T-cell (primary cell): Measurements from ENCODE around the gene MEF2A. TPM values are rescaled to one million over a fixed set of nuclear protein-coding genes. Genes with fewer than 3 reads are reported as not detected.

ENCODE experiments used
- ATAC-seq, 4 experiments: fragments of 200-7000 bp in 3 of 4; fragments of 150-1000 bp in 1 of 4; cut with Tn5 transposase; replicated peaks in 1 of 4; 1 replicate in 3 of 4; 2 replicates in 1 of 4; pipeline ENCODE4 v1.10.0; 2021; ENCODE audit warnings: moderate library complexity in 3 of 4, mild to moderate bottlenecking in 2 of 4, moderate number of reproducible peaks in 1 of 4
- CTCF ChIA-PET, 2 donors: fragments of 300-600 bp; sonication (Branson Sonifier 250); formaldehyde crosslinking; loops; one replicate each; lab custom pipeline; 2022; ENCODE audit warnings: antibody characterized with exemption in 2 of 2; lab: Charles Lee
- POLR2A ChIA-PET, 2 donors: fragments of 300-600 bp; sonication (Branson Sonifier 250); formaldehyde crosslinking; loops; one replicate each; lab custom pipeline; 2022; ENCODE audit warnings: antibody characterized with exemption in 2 of 2; lab: Charles Lee
- DNase-seq, 35 experiments: peaks; one replicate each; pipeline versions ENCODE4 v3.0.0 to v3.0.0-alpha.2; 2013 to 2023
- H3K27ac ChIP-seq: one replicate; pipeline ENCODE4 v1.5.1; 2013; ENCODE audit warnings: low read length
- H3K27me3 ChIP-seq, 2 experiments: replicated peaks in 1 of 2; 1 replicate in 1 of 2; 2 replicates in 1 of 2; pipeline versions ENCODE4 v1.6.1 to v1.7.0; 2013; ENCODE audit warnings: low read length in 1 of 2, mixed read lengths in 1 of 2; ENCODE audit not compliant: control insufficient read depth in 2 of 2, insufficient read depth in 2 of 2; ENCODE audit errors: extremely low read depth in 1 of 2
- H3K36me3 ChIP-seq, 2 donors: 1 replicate in 1 of 2; 2 replicates in 1 of 2; pipeline versions ENCODE4 v1.6.1 to v1.7.0; 2013; ENCODE audit warnings: low read length in 1 of 2; ENCODE audit not compliant: control insufficient read depth in 2 of 2, insufficient read depth in 1 of 2; ENCODE audit errors: extremely low read depth in 1 of 2
- H3K4me1 ChIP-seq, 2 experiments: 1 replicate in 1 of 2; 2 replicates in 1 of 2; pipeline versions ENCODE4 v1.6.1 to v1.7.0; 2013; ENCODE audit warnings: low read length in 2 of 2, mixed read lengths in 1 of 2; ENCODE audit not compliant: insufficient read depth in 2 of 2, control insufficient read depth in 1 of 2; ENCODE audit errors: extremely low read depth in 1 of 2
- H3K4me3 ChIP-seq, 2 donors: 1 replicate in 1 of 2; 2 replicates in 1 of 2; pipeline versions ENCODE4 v1.5.1 to v1.7.0; 2013; ENCODE audit warnings: mild to moderate bottlenecking in 2 of 2, low read length in 1 of 2, moderate library complexity in 1 of 2; ENCODE audit not compliant: control insufficient read depth in 1 of 2; ENCODE audit errors: extremely low read depth in 1 of 2
- H3K9me3 ChIP-seq: 2 replicates; pipeline ENCODE4 v1.7.0; 2013
- H3K27ac Mint-ChIP-seq, 2 donors: one replicate each; pipeline ENCODE4 v1.8.0; 2020 to 2021; ENCODE audit warnings: mild to moderate bottlenecking in 2 of 2, mixed read lengths in 2 of 2
- H3K27me3 Mint-ChIP-seq, 2 donors: one replicate each; pipeline ENCODE4 v1.8.0; 2021 to 2022; ENCODE audit warnings: mixed read lengths in 2 of 2
- H3K36me3 Mint-ChIP-seq: one replicate; pipeline ENCODE4 v1.8.0; 2021; ENCODE audit warnings: mixed read lengths
- H3K4me1 Mint-ChIP-seq, 3 donors: one replicate each; pipeline ENCODE4 v1.8.0; 2020 to 2022; ENCODE audit warnings: mixed read lengths in 3 of 3, mild to moderate bottlenecking in 1 of 3
- H3K4me3 Mint-ChIP-seq, 3 donors: one replicate each; pipeline ENCODE4 v1.8.0; 2020 to 2022; ENCODE audit warnings: mild to moderate bottlenecking in 3 of 3, mixed read lengths in 3 of 3, moderate library complexity in 3 of 3
- H3K9me3 Mint-ChIP-seq, 3 donors: one replicate each; pipeline ENCODE4 v1.8.0; 2020 to 2022; ENCODE audit warnings: mixed read lengths in 3 of 3
- WGBS: methylation state at CpG from one replicate; pipeline ENCODE4 v1.1.5; 2013; ENCODE audit warnings: missing lambda C conversion rate; ENCODE audit not compliant: insufficient coverage; 5-methylcytosine and 5-hydroxymethylcytosine counted together
- total RNA-seq, 35 experiments: library from RNA in 6 of 35; stranded (reverse) in 6 of 35; fragments of 120-200 nt in 1 of 35; gene quantifications; one replicate each; pipeline versions ENCODE4 v1.2.1 to v1.2.4 and lab custom pipeline; 2013 to 2026

The MEF2A gene
- total RNA-seq, 5 donors from 2014 or later (not counting 1 experiment from before 2014, with no cell fraction given), result 31.6 to 37.4 (median 33.9) TPM

DNA sequence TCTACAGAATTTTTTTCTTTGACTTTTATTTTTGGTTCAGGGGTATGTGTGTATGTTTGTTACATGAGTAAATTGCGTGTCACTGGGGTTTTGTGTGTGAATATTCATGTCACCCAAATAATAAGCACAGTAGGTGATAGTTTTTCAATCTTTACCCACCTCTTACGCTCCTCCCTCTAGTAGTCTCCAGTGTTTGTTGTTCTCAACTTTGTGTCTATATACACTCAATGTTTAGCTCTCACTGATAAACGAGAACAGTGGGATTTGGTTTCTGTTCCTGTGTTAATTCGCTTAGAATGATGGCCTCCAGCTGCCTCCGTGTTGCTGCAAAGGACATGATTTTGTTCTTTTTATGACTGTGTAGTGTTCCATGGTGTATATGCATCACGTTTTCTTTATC is 54.4 kb downstream of the MEF2A start:
- Mint-ChIP-seq H3K4me3 (no peak overlapping the region), H3K27ac (peak overlapping the region in 1 of 2 donors; percentile 4), H3K9me3 (peaks cover 0 to 10% (median 3%) of the 10 kb centered on the region in 3 donors), H3K4me1 (peaks cover 43 to 58% (median 58%) of the 10 kb centered on the region in 3 donors), H3K27me3 (no peaks in the 10 kb centered on the region), H3K36me3 (peaks cover 26% of the 10 kb centered on the region)
- H3K36me3 ChIP-seq, result no peaks in the 10 kb centered on the region
- ATAC-seq (no peak), DNase-seq (no peak)
- H3K27me3 ChIP-seq, result no peaks in the 10 kb centered on the region
- no peak overlapping the region for H3K27ac ChIP-seq
- H3K4me3 ChIP-seq, result no peak overlapping the region
- POLR2A ChIA-PET, result no interaction called here
- no peaks in the 10 kb centered on the region for H3K9me3 ChIP-seq
- peaks cover 0 to 9% of the 10 kb centered on the region in 2 experiments for H3K4me1 ChIP-seq
- CTCF ChIA-PET, result no interaction called here
- WGBS, result 76% methylated on average over 3 of the region's 6 CpGs

- POLR2A ChIA-PET, result no interaction called here
Measured at GRCh38 chr15:99621767-99622166, 56.0 kb downstream of the MEF2A start.

GRCh38 chr15:99628374-99629001 is 62.7 kb downstream of the MEF2A start:
- H3K27ac Mint-ChIP-seq, result no peak overlapping the region

More at GRCh38 chr15:99621767-99622166, 56.0 kb downstream of the MEF2A start:
- H3K4me1 Mint-ChIP-seq, result peaks cover 53 to 62% (median 59%) of the 10 kb centered on the region in 3 donors
- peaks cover 0 to 21% (median 3%) of the 10 kb centered on the region in 3 donors for H3K9me3 Mint-ChIP-seq
- ATAC-seq (no peak), DNase-seq (no peak)
- CTCF ChIA-PET, result interaction anchor here in 1 of 2 donors (0.6 kb wide), 1 partner anchor 74 kb away, joined by 3 read pairs; no protein-coding TSS in a partner anchor
- no peak overlapping the region for H3K4me3 Mint-ChIP-seq
- no peak overlapping the region for H3K27ac Mint-ChIP-seq
- Histone ChIP-seq H3K4me1 (peaks cover 0 to 9% of the 10 kb centered on the region in 2 experiments), H3K27me3 (no peaks in the 10 kb centered on the region), H3K27ac (no peak overlapping the region), H3K9me3 (no peaks in the 10 kb centered on the region), H3K4me3 (no peak overlapping the region), H3K36me3 (no peaks in the 10 kb centered on the region)
- H3K36me3 Mint-ChIP-seq, result peaks cover 31% of the 10 kb centered on the region
- no peaks in the 10 kb centered on the region for H3K27me3 Mint-ChIP-seq

DNA sequence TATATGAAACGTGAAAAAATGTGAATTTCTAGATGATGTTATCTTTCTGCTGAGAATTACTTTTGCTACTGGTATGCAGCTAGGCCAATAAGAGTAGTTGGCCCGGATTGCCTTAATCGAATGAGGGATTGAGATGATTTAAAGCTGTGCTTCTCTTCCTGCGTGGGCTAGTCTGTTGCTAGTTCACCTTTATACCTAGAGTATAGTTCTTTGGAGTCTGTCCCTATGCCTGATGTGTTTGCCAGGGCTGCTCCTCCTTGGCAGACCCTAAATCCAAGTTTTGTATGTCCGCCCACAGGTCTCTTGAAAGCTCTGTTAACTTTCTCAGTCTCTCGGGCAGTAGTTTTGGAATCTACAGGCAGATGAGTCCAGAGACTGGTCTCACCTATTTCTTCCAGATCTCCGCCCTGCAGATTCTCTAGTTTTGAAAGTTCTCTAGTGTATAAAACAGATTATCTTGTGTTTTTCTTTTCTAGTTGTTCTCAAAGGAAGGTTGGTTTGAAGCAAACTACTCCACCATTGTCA is 64.9 kb downstream of the MEF2A start:
- H3K36me3 Mint-ChIP-seq, result peaks cover 42% of the 10 kb centered on the region
- H3K36me3 ChIP-seq, result no peaks in the 10 kb centered on the region
- no peaks in the 10 kb centered on the region for H3K27me3 ChIP-seq
- 88% methylated on average over 4 of the region's 7 CpGs for WGBS
- no peak overlapping the region for H3K4me3 ChIP-seq
- H3K27me3 Mint-ChIP-seq, result no peaks in the 10 kb centered on the region
- H3K4me1 ChIP-seq, result peaks cover 0 to 9% of the 10 kb centered on the region in 2 experiments
- ATAC-seq (no peak), DNase-seq (no peak)
- peaks cover 0 to 13% (median 0%) of the 10 kb centered on the region in 3 donors for H3K9me3 Mint-ChIP-seq
- H3K9me3 ChIP-seq, result no peaks in the 10 kb centered on the region
- ChIA-PET CTCF (no interaction called here), POLR2A (no interaction called here)
- no peak overlapping the region for H3K4me3 Mint-ChIP-seq
- H3K27ac Mint-ChIP-seq, result no peak overlapping the region
- H3K27ac ChIP-seq, result no peak overlapping the region
- peaks cover 53 to 63% (median 62%) of the 10 kb centered on the region in 3 donors for H3K4me1 Mint-ChIP-seq

More at GRCh38 chr15:99628374-99629001, 62.7 kb downstream of the MEF2A start:
- no peaks in the 10 kb centered on the region for H3K27me3 ChIP-seq
- POLR2A ChIA-PET, result interaction anchor here in 1 of 2 donors (0.6 kb wide), 1 partner anchor 55 kb away, joined by 7 read pairs; no protein-coding TSS in a partner anchor
- peaks cover 0 to 9% of the 10 kb centered on the region in 2 experiments for H3K4me1 ChIP-seq
- no peaks in the 10 kb centered on the region for H3K36me3 ChIP-seq
- no peaks in the 10 kb centered on the region for H3K27me3 Mint-ChIP-seq
- H3K36me3 Mint-ChIP-seq, result peaks cover 35% of the 10 kb centered on the region
- no peak overlapping the region for H3K27ac ChIP-seq
- ATAC-seq, result no peak
- peaks cover 56 to 74% (median 64%) of the 10 kb centered on the region in 3 donors for H3K4me1 Mint-ChIP-seq
- no peaks in the 10 kb centered on the region for H3K9me3 ChIP-seq
- CTCF ChIA-PET, result no interaction called here
- no peak overlapping the region for H3K4me3 Mint-ChIP-seq
- peaks cover 0 to 21% (median 3%) of the 10 kb centered on the region in 3 donors for H3K9me3 Mint-ChIP-seq
- no peak for DNase-seq
- H3K4me3 ChIP-seq, result no peak overlapping the region

GRCh38 chr15:99631255-99631654 is 65.5 kb downstream of the MEF2A start:
- Mint-ChIP-seq H3K4me3 (no peak overlapping the region), H3K27ac (no peak overlapping the region), H3K9me3 (peaks cover 0 to 12% (median 0%) of the 10 kb centered on the region in 3 donors), H3K27me3 (no peaks in the 10 kb centered on the region), H3K36me3 (peaks cover 48% of the 10 kb centered on the region), H3K4me1 (peaks cover 47 to 62% (median 57%) of the 10 kb centered on the region in 3 donors)
- H3K27ac ChIP-seq, result no peak overlapping the region
- ChIA-PET POLR2A (no interaction called here), CTCF (no interaction called here)
- peaks cover under 1% of the 10 kb centered on the region for H3K9me3 ChIP-seq
- 17% methylated on average over 1 of the region's 2 CpGs for WGBS
- H3K4me3 ChIP-seq, result no peak overlapping the region
- H3K36me3 ChIP-seq, result no peaks in the 10 kb centered on the region
- ATAC-seq (no peak), DNase-seq (no peak)
- H3K4me1 ChIP-seq, result peaks cover 0 to 9% of the 10 kb centered on the region in 2 experiments
- no peaks in the 10 kb centered on the region for H3K27me3 ChIP-seq

GRCh38 chr15:99632521-99632920 is 66.7 kb downstream of the MEF2A start:
- Histone ChIP-seq H3K4me3 (no peak overlapping the region), H3K4me1 (peaks cover 0 to 4% of the 10 kb centered on the region in 2 experiments), H3K9me3 (peaks cover 2% of the 10 kb centered on the region), H3K27ac (no peak overlapping the region), H3K27me3 (no peaks in the 10 kb centered on the region), H3K36me3 (no peaks in the 10 kb centered on the region)
- Mint-ChIP-seq H3K27me3 (no peaks in the 10 kb centered on the region), H3K4me3 (no peak overlapping the region), H3K27ac (no peak overlapping the region), H3K36me3 (peaks cover 47% of the 10 kb centered on the region), H3K4me1 (peaks cover 37 to 57% (median 56%) of the 10 kb centered on the region in 3 donors), H3K9me3 (peaks cover 0 to 12% (median 0%) of the 10 kb centered on the region in 3 donors)
- ATAC-seq (no peak), DNase-seq (no peak)
- POLR2A ChIA-PET, result no interaction called here
- CTCF ChIA-PET, result no interaction called here
- no CpG with 5 or more reads among the region's 2 CpGs for whole genome bisulfite sequencing
